ENCODE results near the gene MYL2. TPM values are rescaled to one million over a fixed set of nuclear protein-coding genes. Genes with fewer than 3 reads are reported as not detected.

The MYL2 gene
- total and polyA plus RNA-seq, 9 of the 15 experiments (the other 6 are each of a cell fraction or from before 2014, with no cell fraction given), result not detected

DNA sequence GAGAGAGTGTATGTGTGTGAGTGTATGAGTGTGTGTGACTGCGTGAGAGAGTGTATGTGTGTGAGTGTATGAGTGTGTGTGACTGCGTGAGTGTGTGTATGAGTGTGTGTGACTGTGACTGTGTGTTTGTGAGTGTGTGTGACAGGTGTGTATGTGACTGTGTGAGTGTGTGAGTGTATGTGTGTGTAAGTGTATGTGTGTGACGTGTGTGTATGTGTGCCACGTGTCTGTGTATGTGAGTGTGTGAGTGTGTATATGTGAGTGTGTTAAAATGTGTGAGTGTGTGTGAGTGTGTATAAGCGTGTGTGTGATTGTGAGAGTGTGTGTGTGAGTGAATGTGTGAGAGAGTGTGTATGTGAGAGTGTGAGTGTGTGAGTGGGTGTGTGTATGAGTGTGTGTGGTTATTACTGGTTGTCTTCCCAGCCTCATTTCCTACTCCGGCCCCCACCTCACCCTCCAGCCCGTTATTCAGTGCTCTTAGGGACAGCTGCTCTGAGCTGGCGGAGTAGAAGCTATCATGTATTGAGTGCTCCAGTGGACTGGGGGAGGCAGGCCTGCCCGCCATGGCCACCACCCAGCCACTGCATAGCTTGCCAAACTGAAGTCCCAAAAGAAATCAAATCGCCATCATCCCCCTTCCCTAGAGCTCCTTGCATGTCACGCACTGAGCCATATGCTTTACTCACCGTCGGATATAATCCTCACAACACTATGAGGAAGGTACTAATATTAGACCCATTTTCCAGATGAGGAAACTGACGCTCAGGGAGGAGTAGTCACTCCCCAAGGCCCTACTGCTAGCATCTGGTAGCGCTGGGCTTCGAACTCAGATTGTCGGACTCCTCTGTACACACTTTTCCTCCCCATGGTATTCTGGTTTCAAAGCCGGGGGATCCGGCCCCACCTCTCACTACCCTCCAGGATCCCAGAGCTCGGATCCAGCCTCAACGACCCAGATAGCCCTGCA, 10.3 kb upstream of the MYL2 start (continued):
- TF ChIP-seq, protein P1, sequence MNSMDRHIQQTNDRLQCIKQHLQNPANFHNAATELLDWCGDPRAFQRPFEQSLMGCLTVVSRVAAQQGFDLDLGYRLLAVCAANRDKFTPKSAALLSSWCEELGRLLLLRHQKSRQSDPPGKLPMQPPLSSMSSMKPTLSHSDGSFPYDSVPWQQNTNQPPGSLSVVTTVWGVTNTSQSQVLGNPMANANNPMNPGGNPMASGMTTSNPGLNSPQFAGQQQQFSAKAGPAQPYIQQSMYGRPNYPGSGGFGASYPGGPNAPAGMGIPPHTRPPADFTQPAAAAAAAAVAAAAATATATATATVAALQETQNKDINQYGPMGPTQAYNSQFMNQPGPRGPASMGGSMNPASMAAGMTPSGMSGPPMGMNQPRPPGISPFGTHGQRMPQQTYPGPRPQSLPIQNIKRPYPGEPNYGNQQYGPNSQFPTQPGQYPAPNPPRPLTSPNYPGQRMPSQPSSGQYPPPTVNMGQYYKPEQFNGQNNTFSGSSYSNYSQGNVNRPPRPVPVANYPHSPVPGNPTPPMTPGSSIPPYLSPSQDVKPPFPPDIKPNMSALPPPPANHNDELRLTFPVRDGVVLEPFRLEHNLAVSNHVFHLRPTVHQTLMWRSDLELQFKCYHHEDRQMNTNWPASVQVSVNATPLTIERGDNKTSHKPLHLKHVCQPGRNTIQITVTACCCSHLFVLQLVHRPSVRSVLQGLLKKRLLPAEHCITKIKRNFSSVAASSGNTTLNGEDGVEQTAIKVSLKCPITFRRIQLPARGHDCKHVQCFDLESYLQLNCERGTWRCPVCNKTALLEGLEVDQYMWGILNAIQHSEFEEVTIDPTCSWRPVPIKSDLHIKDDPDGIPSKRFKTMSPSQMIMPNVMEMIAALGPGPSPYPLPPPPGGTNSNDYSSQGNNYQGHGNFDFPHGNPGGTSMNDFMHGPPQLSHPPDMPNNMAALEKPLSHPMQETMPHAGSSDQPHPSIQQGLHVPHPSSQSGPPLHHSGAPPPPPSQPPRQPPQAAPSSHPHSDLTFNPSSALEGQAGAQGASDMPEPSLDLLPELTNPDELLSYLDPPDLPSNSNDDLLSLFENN (IDR thresholded peaks at IDR 0.05; ENCODE audit: low read depth in 2 of 2, low read length in 2 of 2), result no peak
- TF ChIP-seq SLC30A9 (CRISPR knock-in tag; IDR thresholded peaks at IDR 0.05) (no peak), TSC22D4 (tag; IDR thresholded peaks at IDR 0.05) (peak; percentile 59; the same call in 1 of the 2 replicates), RBM25 (IDR thresholded peaks at IDR 0.05; ENCODE audit: low read depth, low read length, severe bottlenecking) (peak; percentile 68), MTA1 (IDR thresholded peaks at IDR 0.05; ENCODE audit: borderline replicate concordance) (no peak)
- TF ChIP-seq, protein P2, sequence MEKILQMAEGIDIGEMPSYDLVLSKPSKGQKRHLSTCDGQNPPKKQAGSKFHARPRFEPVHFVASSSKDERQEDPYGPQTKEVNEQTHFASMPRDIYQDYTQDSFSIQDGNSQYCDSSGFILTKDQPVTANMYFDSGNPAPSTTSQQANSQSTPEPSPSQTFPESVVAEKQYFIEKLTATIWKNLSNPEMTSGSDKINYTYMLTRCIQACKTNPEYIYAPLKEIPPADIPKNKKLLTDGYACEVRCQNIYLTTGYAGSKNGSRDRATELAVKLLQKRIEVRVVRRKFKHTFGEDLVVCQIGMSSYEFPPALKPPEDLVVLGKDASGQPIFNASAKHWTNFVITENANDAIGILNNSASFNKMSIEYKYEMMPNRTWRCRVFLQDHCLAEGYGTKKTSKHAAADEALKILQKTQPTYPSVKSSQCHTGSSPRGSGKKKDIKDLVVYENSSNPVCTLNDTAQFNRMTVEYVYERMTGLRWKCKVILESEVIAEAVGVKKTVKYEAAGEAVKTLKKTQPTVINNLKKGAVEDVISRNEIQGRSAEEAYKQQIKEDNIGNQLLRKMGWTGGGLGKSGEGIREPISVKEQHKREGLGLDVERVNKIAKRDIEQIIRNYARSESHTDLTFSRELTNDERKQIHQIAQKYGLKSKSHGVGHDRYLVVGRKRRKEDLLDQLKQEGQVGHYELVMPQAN (IDR thresholded peaks at IDR 0.05; ENCODE audit: borderline replicate concordance), result 0 out of 2 replicates have a peak, but pooled peaks have one; percentile 25
- TF ChIP-seq, protein P3, sequence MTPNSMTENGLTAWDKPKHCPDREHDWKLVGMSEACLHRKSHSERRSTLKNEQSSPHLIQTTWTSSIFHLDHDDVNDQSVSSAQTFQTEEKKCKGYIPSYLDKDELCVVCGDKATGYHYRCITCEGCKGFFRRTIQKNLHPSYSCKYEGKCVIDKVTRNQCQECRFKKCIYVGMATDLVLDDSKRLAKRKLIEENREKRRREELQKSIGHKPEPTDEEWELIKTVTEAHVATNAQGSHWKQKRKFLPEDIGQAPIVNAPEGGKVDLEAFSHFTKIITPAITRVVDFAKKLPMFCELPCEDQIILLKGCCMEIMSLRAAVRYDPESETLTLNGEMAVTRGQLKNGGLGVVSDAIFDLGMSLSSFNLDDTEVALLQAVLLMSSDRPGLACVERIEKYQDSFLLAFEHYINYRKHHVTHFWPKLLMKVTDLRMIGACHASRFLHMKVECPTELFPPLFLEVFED (CRISPR knock-in tag; conservative IDR thresholded peaks at IDR 0.05), result peak; percentile 79; the same call in 1 of the 2 replicates
